ENCODE data around the gene CENPX. TPM values are rescaled to one million over a fixed set of nuclear protein-coding genes. Genes with fewer than 3 reads are reported as not detected.

The CENPX gene
- total and polyA plus RNA-seq, 2 of the 13 experiments (the other 11 are each of a cell fraction or from before 2014, with no cell fraction given) = 92.7 to 170 TPM

DNA sequence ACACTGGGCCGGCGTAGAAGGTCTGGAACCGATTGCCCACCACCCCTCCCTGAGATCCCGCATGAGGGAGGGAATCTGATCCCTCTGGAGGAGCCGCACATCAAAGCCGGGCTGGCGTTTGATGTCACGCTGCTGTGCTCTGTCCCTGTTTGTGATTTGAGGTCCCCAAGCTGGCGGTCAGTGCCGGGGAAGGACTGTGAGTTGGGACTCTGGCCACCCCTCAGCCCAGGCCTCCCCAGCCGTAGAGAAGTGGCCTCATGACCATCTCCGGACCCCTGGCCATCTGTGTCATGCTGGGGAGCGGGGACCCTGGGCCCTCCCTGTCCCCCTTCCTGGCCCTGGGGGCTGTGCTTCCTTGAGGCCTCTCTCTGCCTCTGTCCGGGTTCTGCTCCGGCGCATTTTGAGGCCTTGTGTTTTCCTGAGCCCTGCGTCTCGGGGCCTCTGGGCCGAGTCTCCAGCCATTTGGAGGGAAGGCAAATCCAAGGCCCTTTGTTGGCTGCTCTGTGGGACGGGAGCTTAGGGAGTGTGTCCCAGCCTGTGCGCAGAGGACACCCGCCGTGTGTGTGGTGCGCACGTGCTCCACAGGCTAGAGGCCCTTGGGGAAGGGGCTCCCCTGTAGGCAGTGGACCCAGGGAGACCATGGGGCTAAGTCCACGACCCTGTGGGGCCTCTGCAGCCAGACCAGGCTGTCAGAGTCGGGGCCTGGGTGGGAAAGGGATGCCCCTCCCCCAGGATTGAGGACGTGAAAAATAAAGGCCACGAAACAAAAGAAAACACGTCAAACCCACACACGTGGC lies 30.2 kb downstream of the CENPX start (continued):
- TF ChIP-seq ZNF382 (CRISPR knock-in tag; IDR thresholded peaks at IDR 0.05; ENCODE audit: borderline replicate concordance) (no peak), ZKSCAN8 (CRISPR knock-in tag; IDR thresholded peaks at IDR 0.05; ENCODE audit: borderline replicate concordance) (peak; percentile 75), REPIN1 (CRISPR knock-in tag; IDR thresholded peaks at IDR 0.05; ENCODE audit: borderline replicate concordance, low read depth) (peak; percentile 96), ZNF431 (CRISPR knock-in tag; IDR thresholded peaks at IDR 0.05; ENCODE audit: borderline replicate concordance, low read depth) (peak; percentile 86; the same call in 1 of the 2 replicates), ZFAT (CRISPR knock-in tag; conservative IDR thresholded peaks at IDR 0.05) (peak; percentile 68), ZNF816 (CRISPR knock-in tag; IDR thresholded peaks at IDR 0.05; ENCODE audit: borderline replicate concordance) (peak; percentile 86; the same call in 1 of the 2 replicates), KLF9 (CRISPR knock-in tag; IDR thresholded peaks at IDR 0.05; ENCODE audit: low read depth) (peak; percentile 67; the same call in 1 of the 2 replicates)
- TF ChIP-seq, protein P1, sequence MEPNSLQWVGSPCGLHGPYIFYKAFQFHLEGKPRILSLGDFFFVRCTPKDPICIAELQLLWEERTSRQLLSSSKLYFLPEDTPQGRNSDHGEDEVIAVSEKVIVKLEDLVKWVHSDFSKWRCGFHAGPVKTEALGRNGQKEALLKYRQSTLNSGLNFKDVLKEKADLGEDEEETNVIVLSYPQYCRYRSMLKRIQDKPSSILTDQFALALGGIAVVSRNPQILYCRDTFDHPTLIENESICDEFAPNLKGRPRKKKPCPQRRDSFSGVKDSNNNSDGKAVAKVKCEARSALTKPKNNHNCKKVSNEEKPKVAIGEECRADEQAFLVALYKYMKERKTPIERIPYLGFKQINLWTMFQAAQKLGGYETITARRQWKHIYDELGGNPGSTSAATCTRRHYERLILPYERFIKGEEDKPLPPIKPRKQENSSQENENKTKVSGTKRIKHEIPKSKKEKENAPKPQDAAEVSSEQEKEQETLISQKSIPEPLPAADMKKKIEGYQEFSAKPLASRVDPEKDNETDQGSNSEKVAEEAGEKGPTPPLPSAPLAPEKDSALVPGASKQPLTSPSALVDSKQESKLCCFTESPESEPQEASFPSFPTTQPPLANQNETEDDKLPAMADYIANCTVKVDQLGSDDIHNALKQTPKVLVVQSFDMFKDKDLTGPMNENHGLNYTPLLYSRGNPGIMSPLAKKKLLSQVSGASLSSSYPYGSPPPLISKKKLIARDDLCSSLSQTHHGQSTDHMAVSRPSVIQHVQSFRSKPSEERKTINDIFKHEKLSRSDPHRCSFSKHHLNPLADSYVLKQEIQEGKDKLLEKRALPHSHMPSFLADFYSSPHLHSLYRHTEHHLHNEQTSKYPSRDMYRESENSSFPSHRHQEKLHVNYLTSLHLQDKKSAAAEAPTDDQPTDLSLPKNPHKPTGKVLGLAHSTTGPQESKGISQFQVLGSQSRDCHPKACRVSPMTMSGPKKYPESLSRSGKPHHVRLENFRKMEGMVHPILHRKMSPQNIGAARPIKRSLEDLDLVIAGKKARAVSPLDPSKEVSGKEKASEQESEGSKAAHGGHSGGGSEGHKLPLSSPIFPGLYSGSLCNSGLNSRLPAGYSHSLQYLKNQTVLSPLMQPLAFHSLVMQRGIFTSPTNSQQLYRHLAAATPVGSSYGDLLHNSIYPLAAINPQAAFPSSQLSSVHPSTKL (CRISPR knock-in tag; IDR thresholded peaks at IDR 0.05) = peak; percentile 86
- TF ChIP-seq, protein P2, sequence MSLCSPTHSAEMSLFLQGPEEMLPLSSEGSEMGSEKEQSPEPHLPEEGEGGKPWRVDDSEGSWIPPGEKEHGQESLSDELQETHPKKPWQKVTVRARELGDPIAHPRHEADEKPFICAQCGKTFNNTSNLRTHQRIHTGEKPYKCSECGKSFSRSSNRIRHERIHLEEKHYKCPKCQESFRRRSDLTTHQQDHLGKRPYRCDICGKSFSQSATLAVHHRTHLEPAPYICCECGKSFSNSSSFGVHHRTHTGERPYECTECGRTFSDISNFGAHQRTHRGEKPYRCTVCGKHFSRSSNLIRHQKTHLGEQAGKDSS (CRISPR knock-in tag; IDR thresholded peaks at IDR 0.05; ENCODE audit: borderline replicate concordance, low read depth) = peak; percentile 97
- TF ChIP-seq, protein P3, sequence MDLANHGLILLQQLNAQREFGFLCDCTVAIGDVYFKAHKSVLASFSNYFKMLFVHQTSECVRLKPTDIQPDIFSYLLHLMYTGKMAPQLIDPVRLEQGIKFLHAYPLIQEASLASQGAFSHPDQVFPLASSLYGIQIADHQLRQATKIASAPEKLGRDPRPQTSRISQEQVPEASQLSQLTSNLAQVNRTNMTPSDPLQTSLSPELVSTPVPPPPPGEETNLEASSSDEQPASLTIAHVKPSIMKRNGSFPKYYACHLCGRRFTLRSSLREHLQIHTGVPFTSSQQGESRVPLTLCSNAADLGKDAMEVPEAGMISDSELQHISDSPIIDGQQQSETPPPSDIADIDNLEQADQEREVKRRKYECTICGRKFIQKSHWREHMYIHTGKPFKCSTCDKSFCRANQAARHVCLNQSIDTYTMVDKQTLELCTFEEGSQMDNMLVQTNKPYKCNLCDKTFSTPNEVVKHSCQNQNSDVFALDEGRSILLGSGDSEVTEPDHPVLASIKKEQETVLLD (CRISPR knock-in tag; IDR thresholded peaks at IDR 0.05; ENCODE audit: low read depth) = peak; percentile 87
- TF ChIP-seq, protein P4, sequence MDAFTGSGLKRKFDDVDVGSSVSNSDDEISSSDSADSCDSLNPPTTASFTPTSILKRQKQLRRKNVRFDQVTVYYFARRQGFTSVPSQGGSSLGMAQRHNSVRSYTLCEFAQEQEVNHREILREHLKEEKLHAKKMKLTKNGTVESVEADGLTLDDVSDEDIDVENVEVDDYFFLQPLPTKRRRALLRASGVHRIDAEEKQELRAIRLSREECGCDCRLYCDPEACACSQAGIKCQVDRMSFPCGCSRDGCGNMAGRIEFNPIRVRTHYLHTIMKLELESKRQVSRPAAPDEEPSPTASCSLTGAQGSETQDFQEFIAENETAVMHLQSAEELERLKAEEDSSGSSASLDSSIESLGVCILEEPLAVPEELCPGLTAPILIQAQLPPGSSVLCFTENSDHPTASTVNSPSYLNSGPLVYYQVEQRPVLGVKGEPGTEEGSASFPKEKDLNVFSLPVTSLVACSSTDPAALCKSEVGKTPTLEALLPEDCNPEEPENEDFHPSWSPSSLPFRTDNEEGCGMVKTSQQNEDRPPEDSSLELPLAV (CRISPR knock-in tag; conservative IDR thresholded peaks at IDR 0.05; ENCODE audit: low read depth) = 0 out of 2 replicates have a peak, but pooled peaks have one; percentile 60

Data from HepG2 (cell line).